Chondrocyte (in vitro differentiated cells): Measurements from ENCODE around the gene RHOBTB1. TPM values are rescaled to one million over a fixed set of nuclear protein-coding genes. Genes with fewer than 3 reads are reported as not detected.

Experiments
- DNase-seq: peaks from one replicate; pipeline ENCODE4 v3.0.0; 2021; ENCODE audit warnings: mixed read lengths, low spot score
- H3K27ac Mint-ChIP-seq: one replicate; pipeline ENCODE4 v1.8.0; 2021; ENCODE audit warnings: mild to moderate bottlenecking, moderate library complexity, mixed read lengths; ENCODE audit not compliant: unreplicated experiment
- H3K27me3 Mint-ChIP-seq: 2 replicates; pipeline ENCODE4 v1.8.0; 2021; ENCODE audit warnings: low read depth, mixed read lengths
- H3K36me3 Mint-ChIP-seq: 2 replicates; pipeline ENCODE4 v1.8.0; 2021; ENCODE audit warnings: low read depth, mixed read lengths
- H3K4me1 Mint-ChIP-seq: 2 replicates; pipeline ENCODE4 v1.8.0; 2021; ENCODE audit warnings: low read depth, mild to moderate bottlenecking, mixed read lengths
- H3K4me3 Mint-ChIP-seq: one replicate; pipeline ENCODE4 v1.8.0; 2021; ENCODE audit warnings: mild to moderate bottlenecking, moderate library complexity, mixed read lengths; ENCODE audit not compliant: unreplicated experiment
- H3K9me3 Mint-ChIP-seq: 2 replicates; pipeline ENCODE4 v1.8.0; 2021; ENCODE audit warnings: low read depth, mixed read lengths
- total RNA-seq: library from RNA; stranded (reverse); gene quantifications from 3 replicates; pipeline ENCODE4 v1.2.1, GENCODE V29; 2021
- TF ChIP-seq, protein P1 (sequence below): fragments of 200-600 bp; sonication (generic); IDR thresholded peaks from 2 replicates; pipeline ENCODE4 v1.5.0; 2021; ENCODE audit warnings: antibody characterized with exemption, mild to moderate bottlenecking, moderate library complexity

RHOBTB1 gene
- total RNA-seq, 1 donor from 2014 or later, result 19.2 TPM

DNA sequence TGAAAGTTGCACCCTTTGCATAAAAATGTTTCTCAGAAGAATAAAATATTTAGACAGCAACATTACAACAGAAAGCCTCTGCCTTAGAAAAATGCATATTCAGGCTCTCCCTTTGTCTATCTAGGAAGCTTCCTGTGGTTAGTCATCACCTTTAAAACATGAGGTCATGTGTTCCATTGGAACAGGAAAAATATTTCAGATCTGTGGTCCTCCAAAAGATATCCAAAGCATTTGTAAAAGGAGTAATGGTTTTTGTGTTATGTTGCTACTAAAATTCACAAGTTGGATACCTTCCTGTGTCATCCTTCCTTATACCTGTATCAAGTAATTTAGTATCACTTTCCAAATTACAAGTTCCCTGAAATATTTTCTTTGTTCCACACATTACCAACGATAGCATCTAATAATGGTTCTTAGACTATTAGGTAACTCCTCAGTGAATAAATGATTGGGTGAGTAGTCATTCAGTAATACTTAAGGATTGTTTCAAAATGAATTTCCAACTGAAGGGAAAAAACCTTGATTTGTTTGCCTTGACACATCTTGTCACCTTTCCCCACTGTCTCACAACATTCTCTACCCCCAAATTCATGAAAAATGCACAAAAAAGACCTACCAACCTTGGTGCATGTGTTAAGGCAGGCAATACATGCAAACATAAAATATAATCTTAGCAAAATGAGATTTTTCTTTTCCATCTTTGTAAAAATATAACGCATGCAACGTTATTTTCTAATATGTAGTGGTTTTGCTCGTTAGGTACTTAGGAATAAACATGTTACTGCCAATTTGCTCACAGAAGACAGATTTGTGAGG, 19.7 kb upstream of the RHOBTB1 start:
- Mint-ChIP-seq H3K4me3 (no peak overlapping the region), H3K9me3 (no peaks in the 10 kb centered on the region), H3K36me3 (no peaks in the 10 kb centered on the region), H3K27me3 (no peaks in the 10 kb centered on the region), H3K27ac (peak overlapping the region; percentile 93), H3K4me1 (peaks cover 32% of the 10 kb centered on the region)
- no peak for DNase-seq
- TF ChIP-seq, protein P1, sequence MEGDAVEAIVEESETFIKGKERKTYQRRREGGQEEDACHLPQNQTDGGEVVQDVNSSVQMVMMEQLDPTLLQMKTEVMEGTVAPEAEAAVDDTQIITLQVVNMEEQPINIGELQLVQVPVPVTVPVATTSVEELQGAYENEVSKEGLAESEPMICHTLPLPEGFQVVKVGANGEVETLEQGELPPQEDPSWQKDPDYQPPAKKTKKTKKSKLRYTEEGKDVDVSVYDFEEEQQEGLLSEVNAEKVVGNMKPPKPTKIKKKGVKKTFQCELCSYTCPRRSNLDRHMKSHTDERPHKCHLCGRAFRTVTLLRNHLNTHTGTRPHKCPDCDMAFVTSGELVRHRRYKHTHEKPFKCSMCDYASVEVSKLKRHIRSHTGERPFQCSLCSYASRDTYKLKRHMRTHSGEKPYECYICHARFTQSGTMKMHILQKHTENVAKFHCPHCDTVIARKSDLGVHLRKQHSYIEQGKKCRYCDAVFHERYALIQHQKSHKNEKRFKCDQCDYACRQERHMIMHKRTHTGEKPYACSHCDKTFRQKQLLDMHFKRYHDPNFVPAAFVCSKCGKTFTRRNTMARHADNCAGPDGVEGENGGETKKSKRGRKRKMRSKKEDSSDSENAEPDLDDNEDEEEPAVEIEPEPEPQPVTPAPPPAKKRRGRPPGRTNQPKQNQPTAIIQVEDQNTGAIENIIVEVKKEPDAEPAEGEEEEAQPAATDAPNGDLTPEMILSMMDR, result peak; percentile 49

- DNase-seq, result no peak
- Mint-ChIP-seq H3K27ac (no peak overlapping the region), H3K4me1 (peaks cover 32% of the 10 kb centered on the region), H3K4me3 (no peak overlapping the region), H3K9me3 (no peaks in the 10 kb centered on the region), H3K27me3 (no peaks in the 10 kb centered on the region), H3K36me3 (no peaks in the 10 kb centered on the region)
- TF ChIP-seq, protein P1, result no peak
These were observed 19.0 kb upstream of the RHOBTB1 start for GRCh38 chr10:60962946-60963345.

GRCh38 chr10:60960913-60961312, 16.9 kb upstream of the RHOBTB1 start:
- Mint-ChIP-seq H3K27me3 (no peaks in the 10 kb centered on the region), H3K9me3 (no peaks in the 10 kb centered on the region), H3K4me3 (no peak overlapping the region), H3K4me1 (peaks cover 43% of the 10 kb centered on the region), H3K36me3 (no peaks in the 10 kb centered on the region), H3K27ac (no peak overlapping the region)
- DNase-seq, result no peak
- TF ChIP-seq, protein P1, result no peak

DNA sequence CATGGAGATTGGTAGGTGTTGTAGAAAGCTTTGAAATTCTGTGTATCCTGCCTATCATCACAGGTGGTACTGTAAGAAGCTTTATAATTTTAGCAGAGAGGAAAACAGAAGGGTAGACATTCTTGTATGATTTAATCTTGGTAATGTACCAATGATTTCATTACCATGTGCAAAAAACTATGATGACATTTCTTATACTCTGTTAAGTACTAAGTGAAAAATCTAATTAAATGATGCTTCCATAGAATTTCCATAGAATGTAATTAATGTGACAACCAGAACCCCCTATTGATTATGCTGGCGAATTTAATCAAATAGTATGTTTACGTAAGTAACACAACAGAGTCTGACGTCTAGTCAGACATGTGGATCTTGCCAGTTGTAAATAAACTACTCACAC, 16.0 kb upstream of the RHOBTB1 start:
- TF ChIP-seq, protein P1, result no peak
- Mint-ChIP-seq H3K36me3 (no peaks in the 10 kb centered on the region), H3K4me1 (peaks cover 52% of the 10 kb centered on the region), H3K4me3 (no peak overlapping the region), H3K27ac (no peak overlapping the region), H3K27me3 (no peaks in the 10 kb centered on the region), H3K9me3 (no peaks in the 10 kb centered on the region)
- DNase-seq, result no peak

- no peak for DNase-seq
- Mint-ChIP-seq H3K36me3 (no peaks in the 10 kb centered on the region), H3K27me3 (no peaks in the 10 kb centered on the region), H3K4me3 (no peak overlapping the region), H3K27ac (no peak overlapping the region), H3K9me3 (no peaks in the 10 kb centered on the region), H3K4me1 (peaks cover 42% of the 10 kb centered on the region)
- TF ChIP-seq, protein P1, result no peak
These were observed 15.1 kb upstream of the RHOBTB1 start for GRCh38 chr10:60958892-60959601.
